Spleen (tissue), 11 donors: Measurements from ENCODE around the gene CEP112. TPM values are rescaled to one million over a fixed set of nuclear protein-coding genes. Genes with fewer than 3 reads are reported as not detected.

Source experiments
- DNase-seq: peaks from one replicate; pipeline ENCODE4 v3.0.0-alpha.2; 2020
- H3K27ac ChIP-seq, 8 donors: fragments of 200-600 bp; sonication (generic) in 7 of 8; 1 replicate in 4 of 8; 2 replicates in 4 of 8; pipeline versions ENCODE4 v1.5.0 to v1.8.0; 2016 to 2021; ENCODE audit warnings: inconsistent platforms in 4 of 8, mild to moderate bottlenecking in 4 of 8, moderate library complexity in 1 of 8
- H3K27me3 ChIP-seq, 7 donors: fragments of 200-600 bp; sonication (generic) in 6 of 7; replicated peaks in 1 of 7; 1 replicate in 4 of 7; 2 replicates in 3 of 7; pipeline versions ENCODE4 v1.5.0 to v1.8.0; 2016 to 2021; ENCODE audit warnings: inconsistent platforms in 3 of 7, mild to moderate bottlenecking in 1 of 7
- H3K36me3 ChIP-seq, 6 donors: fragments of 200-600 bp; sonication (generic) in 5 of 6; 1 replicate in 4 of 6; 2 replicates in 2 of 6; pipeline versions ENCODE4 v1.5.0 to v1.8.0; 2016 to 2021; ENCODE audit warnings: inconsistent platforms in 2 of 6
- H3K4me1 ChIP-seq, 6 donors: fragments of 200-600 bp; sonication (generic) in 5 of 6; 1 replicate in 3 of 6; 2 replicates in 3 of 6; pipeline versions ENCODE4 v1.5.0 to v1.8.0; 2016 to 2021; ENCODE audit warnings: inconsistent platforms in 3 of 6
- H3K4me3 ChIP-seq, 8 donors: fragments of 200-600 bp; sonication (generic) in 7 of 8; 1 replicate in 4 of 8; 2 replicates in 4 of 8; pipeline versions ENCODE4 v1.5.0 to v1.8.0; 2016 to 2021; ENCODE audit warnings: inconsistent platforms in 4 of 8, mild to moderate bottlenecking in 4 of 8, moderate library complexity in 2 of 8
- H3K9me3 ChIP-seq, 8 donors: fragments of 200-600 bp; sonication (generic) in 7 of 8; 1 replicate in 4 of 8; 2 replicates in 4 of 8; pipeline versions ENCODE4 v1.5.0 to v1.8.0; 2016 to 2021; ENCODE audit warnings: inconsistent platforms in 4 of 8
- POLR2A ChIP-seq, 3 donors: fragments of 450-650 bp; IDR thresholded peaks; one replicate each; pipeline ENCODE4 v1.5.1; 2017; ENCODE audit warnings: antibody characterized with exemption in 3 of 3, mild to moderate bottlenecking in 1 of 3
- POLR2AphosphoS5 ChIP-seq, 3 donors: sonication (generic); formaldehyde crosslinking; IDR thresholded peaks; one replicate each; pipeline ENCODE4 v1.5.1; 2017; ENCODE audit warnings: antibody characterized with exemption in 3 of 3
- WGBS, 5 donors: extraction: QIAGEN DNeasy Blood & Tissue Kit in 3 of 5; methylation state at CpG; one replicate each; pipeline versions ENCODE4 v1.1.5 to v1.1.7; 2013 to 2018; 5-methylcytosine and 5-hydroxymethylcytosine counted together
- intact Hi-C: fragments of 100-400 bp; cut with DNase I; formaldehyde crosslinking; loops from one replicate; pipeline ENCODE4 v1.15.0; 2023; ENCODE audit warnings: low total_unique reads
- polyA plus RNA-seq, 3 donors: library from polyadenylated mRNA; stranded (reverse); fragments of 200-250 nt; gene quantifications; one replicate each; pipeline ENCODE4 v1.2.1, GENCODE V29; 2013
- total RNA-seq, 7 donors: library from RNA; depleted of rRNA in 3 of 7; stranded (reverse); fragments of >200 nt in 3 of 7; fragmentation: NEBNext Ultra II Directional in 4 of 7; extraction: Animal tissue kit (Norgen Biotek cat#: 25700) in 4 of 7; gene quantifications; one replicate each; pipeline versions ENCODE4 v1.1.0 to v1.2.1, GENCODE V29; 2016 to 2021
- TF ChIP-seq, protein P1 (sequence below), 11 experiments: fragments of 200-600 bp in 7 of 11; fragments of 450-650 bp in 4 of 11; sonication (generic) in 4 of 11; IDR thresholded peaks in 8 of 11; conservative IDR thresholded peaks in 3 of 11; 1 replicate in 7 of 11; 2 replicates in 4 of 11; pipeline versions ENCODE4 v1.4.0 to v1.8.0; 2016 to 2021; ENCODE audit warnings: antibody characterized with exemption in 11 of 11, inconsistent platforms in 4 of 11, mild to moderate bottlenecking in 1 of 11
- donor health status: healthy with polysubstance abuse.
- donor health status: DM: no; HTN: no; CAD: no; lungs with moderate emphysema.
- donor health status: DM: no; HTN: no; CAD: no.
- donor health status: Bipolar disorder and iron deficiency.
- donor health status: healthy.
- donor health status: DM: no; HTN: no; CAD: no.
- donor health status: DM: yes; HTN: yes; CAD: no.

Gene CEP112
- total and polyA plus RNA-seq, 10 donors, result 3.1 to 31.0 (median 16.8) TPM

DNA sequence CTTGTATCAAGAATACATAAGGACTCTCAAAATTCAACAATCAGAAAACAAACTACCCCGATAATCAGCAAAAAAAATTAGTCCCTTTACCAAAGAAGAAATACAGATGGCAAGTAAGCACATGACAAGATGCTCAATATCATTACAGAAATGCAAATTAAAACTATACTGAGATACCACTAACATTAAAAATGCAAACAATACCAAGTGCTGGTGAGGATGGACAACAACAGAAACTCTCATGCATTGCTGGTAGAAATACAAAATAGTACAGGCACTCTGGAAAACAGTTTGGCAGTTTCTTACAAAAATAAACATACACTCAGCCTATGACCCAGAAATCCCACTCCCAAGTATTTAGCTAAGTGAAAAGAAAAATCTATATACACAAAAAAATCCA, 7.5 kb downstream of the CEP112 start:
- 90 to 98% (median 97%) methylated on average over 1 of the region's 1 CpG for whole genome bisulfite sequencing, 5 donors
- Histone ChIP-seq H3K36me3 (peaks cover 0 to 23% (median 4%) of the 10 kb centered on the region in 6 donors), H3K4me3 (no peak overlapping the region), H3K27ac (no peak overlapping the region), H3K4me1 (peaks cover 0 to 7% (median 0%) of the 10 kb centered on the region in 6 donors), H3K27me3 (no peaks in the 10 kb centered on the region), H3K9me3 (peaks cover 0 to 4% (median 0%) of the 10 kb centered on the region in 8 donors)
- intact Hi-C loops, result no loop called here
- no peak for DNase-seq
- TF ChIP-seq, protein P1, sequence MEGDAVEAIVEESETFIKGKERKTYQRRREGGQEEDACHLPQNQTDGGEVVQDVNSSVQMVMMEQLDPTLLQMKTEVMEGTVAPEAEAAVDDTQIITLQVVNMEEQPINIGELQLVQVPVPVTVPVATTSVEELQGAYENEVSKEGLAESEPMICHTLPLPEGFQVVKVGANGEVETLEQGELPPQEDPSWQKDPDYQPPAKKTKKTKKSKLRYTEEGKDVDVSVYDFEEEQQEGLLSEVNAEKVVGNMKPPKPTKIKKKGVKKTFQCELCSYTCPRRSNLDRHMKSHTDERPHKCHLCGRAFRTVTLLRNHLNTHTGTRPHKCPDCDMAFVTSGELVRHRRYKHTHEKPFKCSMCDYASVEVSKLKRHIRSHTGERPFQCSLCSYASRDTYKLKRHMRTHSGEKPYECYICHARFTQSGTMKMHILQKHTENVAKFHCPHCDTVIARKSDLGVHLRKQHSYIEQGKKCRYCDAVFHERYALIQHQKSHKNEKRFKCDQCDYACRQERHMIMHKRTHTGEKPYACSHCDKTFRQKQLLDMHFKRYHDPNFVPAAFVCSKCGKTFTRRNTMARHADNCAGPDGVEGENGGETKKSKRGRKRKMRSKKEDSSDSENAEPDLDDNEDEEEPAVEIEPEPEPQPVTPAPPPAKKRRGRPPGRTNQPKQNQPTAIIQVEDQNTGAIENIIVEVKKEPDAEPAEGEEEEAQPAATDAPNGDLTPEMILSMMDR (IDR thresholded peaks at IDR 0.05 in 8 of 11, conservative IDR thresholded peaks at IDR 0.05 in 3 of 11), result no peak
- no peak for TF ChIP-seq POLR2AphosphoS5 (IDR thresholded peaks at IDR 0.05)
- no peak for TF ChIP-seq POLR2A (IDR thresholded peaks at IDR 0.05)

DNA sequence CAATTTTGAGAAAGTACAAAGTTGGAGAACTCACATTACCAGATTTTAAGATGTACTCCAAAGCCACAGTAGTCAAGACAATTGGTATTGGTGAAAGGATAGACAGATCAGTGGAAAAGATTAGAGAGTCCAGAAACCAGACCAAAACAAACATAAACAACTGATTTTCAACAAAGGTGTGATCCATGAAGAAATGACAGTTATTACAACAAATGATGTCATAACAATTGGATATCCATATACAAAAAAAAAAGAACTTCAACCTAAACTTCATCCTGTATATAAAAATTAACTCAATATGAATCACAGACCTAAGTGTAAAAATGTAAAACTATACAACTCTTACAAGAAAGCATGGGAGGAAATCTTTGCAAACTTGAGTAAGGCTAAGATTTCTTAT, 8.4 kb downstream of the CEP112 start:
- intact Hi-C loops, result no loop called here
- no peak overlapping the region for H3K27ac ChIP-seq
- peaks cover 0 to 23% (median 4%) of the 10 kb centered on the region in 6 donors for H3K36me3 ChIP-seq
- H3K4me3 ChIP-seq, result no peak overlapping the region
- no peak for DNase-seq
- H3K4me1 ChIP-seq, result no peaks in the 10 kb centered on the region
- TF ChIP-seq POLR2A (IDR thresholded peaks at IDR 0.05) (no peak), POLR2AphosphoS5 (IDR thresholded peaks at IDR 0.05) (no peak)
- TF ChIP-seq, protein P1 (IDR thresholded peaks at IDR 0.05 in 8 of 11, conservative IDR thresholded peaks at IDR 0.05 in 3 of 11), result no peak
- peaks cover 0 to 4% (median 0%) of the 10 kb centered on the region in 8 donors for H3K9me3 ChIP-seq
- no peaks in the 10 kb centered on the region for H3K27me3 ChIP-seq

DNA sequence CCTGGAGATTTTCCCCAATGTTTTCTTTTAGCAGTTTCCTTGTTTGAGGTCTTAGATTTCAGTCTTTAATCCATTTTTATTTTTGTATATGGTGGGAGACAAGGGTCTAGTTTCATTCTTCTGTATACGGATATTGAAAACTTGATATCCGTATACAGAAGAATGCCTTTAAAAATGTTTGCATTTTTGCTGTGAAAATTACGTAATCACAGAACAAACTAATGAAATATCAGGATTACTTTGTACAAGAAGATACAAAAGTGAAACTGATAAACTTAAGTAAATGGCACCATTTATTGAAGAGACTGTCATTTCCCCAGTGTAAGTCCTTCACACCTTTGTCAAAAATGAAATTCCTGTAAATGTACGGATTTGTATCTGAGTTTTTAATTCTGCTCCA, 13.3 kb downstream of the CEP112 start:
- Histone ChIP-seq H3K27me3 (no peaks in the 10 kb centered on the region), H3K4me1 (no peaks in the 10 kb centered on the region), H3K9me3 (no peaks in the 10 kb centered on the region), H3K36me3 (peaks cover 0 to 23% (median 4%) of the 10 kb centered on the region in 6 donors), H3K27ac (no peak overlapping the region), H3K4me3 (no peak overlapping the region)
- no peak for TF ChIP-seq POLR2AphosphoS5 (IDR thresholded peaks at IDR 0.05)
- TF ChIP-seq, protein P1 (IDR thresholded peaks at IDR 0.05 in 8 of 11, conservative IDR thresholded peaks at IDR 0.05 in 3 of 11), result no peak
- no peak for TF ChIP-seq POLR2A (IDR thresholded peaks at IDR 0.05)
- DNase-seq, result no peak
- intact Hi-C loops, result no loop called here
- WGBS, 5 donors, result 91 to 97% (median 95%) methylated on average over 4 of the region's 4 CpGs

DNA sequence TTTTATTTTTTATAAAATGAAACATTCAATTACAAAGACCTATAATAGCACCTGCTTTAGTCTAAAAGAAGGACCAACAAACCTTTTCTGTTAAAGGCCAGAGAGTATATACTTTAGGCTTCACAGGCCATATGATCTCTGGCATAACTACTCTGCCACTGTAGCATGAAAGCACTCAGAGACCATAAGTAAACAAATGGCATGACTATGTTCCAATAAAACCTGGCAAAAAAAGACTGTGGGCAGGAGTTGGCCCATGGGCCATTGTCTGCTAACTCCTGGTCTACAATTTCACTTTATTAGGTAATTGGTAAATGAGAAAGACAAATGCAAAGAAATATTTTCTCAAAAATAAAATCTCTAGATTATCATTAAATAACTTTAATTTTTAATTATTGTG, 14.9 kb downstream of the CEP112 start:
- DNase-seq, result no peak
- no peaks in the 10 kb centered on the region for H3K27me3 ChIP-seq
- peaks cover 0 to 17% (median 4%) of the 10 kb centered on the region in 6 donors for H3K36me3 ChIP-seq
- H3K9me3 ChIP-seq, result no peaks in the 10 kb centered on the region
- intact Hi-C loops, result no loop called here
- no peaks in the 10 kb centered on the region for H3K4me1 ChIP-seq
- TF ChIP-seq POLR2AphosphoS5 (IDR thresholded peaks at IDR 0.05) (no peak), POLR2A (IDR thresholded peaks at IDR 0.05) (no peak)
- TF ChIP-seq, protein P1 (IDR thresholded peaks at IDR 0.05 in 8 of 11, conservative IDR thresholded peaks at IDR 0.05 in 3 of 11), result no peak
- H3K4me3 ChIP-seq, result no peak overlapping the region
- no peak overlapping the region for H3K27ac ChIP-seq
